ENCODE results near the gene FOCAD. TPM values are rescaled to one million over a fixed set of nuclear protein-coding genes. Genes with fewer than 3 reads are reported as not detected.

FOCAD gene
- total RNA-seq, 1 donor from 2014 or later: 57.2 TPM

GRCh38 chr9:20707708-20708107, 23.6 kb downstream of the FOCAD start:
- peaks cover 15% of the 10 kb centered on the region for H3K4me1 Mint-ChIP-seq (ENCODE audit: unreplicated experiment)
- H3K4me3 Mint-ChIP-seq (ENCODE audit: unreplicated experiment): no peak overlapping the region
- no peaks in the 10 kb centered on the region for H3K9me3 Mint-ChIP-seq (ENCODE audit: unreplicated experiment)
- no peak overlapping the region for H3K27ac Mint-ChIP-seq (ENCODE audit: unreplicated experiment)
- no peak for TF ChIP-seq CTCF (IDR thresholded peaks at IDR 0.05; ENCODE audit: unreplicated experiment)
- DNase-seq (ENCODE audit: low spot score): no peak
- H3K36me3 Mint-ChIP-seq (ENCODE audit: low read depth, unreplicated experiment): no peaks in the 10 kb centered on the region
- H3K27me3 Mint-ChIP-seq (ENCODE audit: unreplicated experiment): no peaks in the 10 kb centered on the region

- no peak for TF ChIP-seq CTCF (IDR thresholded peaks at IDR 0.05; ENCODE audit: unreplicated experiment)
- H3K27me3 Mint-ChIP-seq (ENCODE audit: unreplicated experiment): no peaks in the 10 kb centered on the region
- H3K27ac Mint-ChIP-seq (ENCODE audit: unreplicated experiment): peak overlapping the region; percentile 68
- H3K36me3 Mint-ChIP-seq (ENCODE audit: low read depth, unreplicated experiment): peaks cover 4% of the 10 kb centered on the region
- H3K4me3 Mint-ChIP-seq (ENCODE audit: unreplicated experiment): no peak overlapping the region
- no peak for DNase-seq (ENCODE audit: low spot score)
- no peaks in the 10 kb centered on the region for H3K9me3 Mint-ChIP-seq (ENCODE audit: unreplicated experiment)
- peaks cover 21% of the 10 kb centered on the region for H3K4me1 Mint-ChIP-seq (ENCODE audit: unreplicated experiment)
These were observed 29.1 kb downstream of the FOCAD start for GRCh38 chr9:20713172-20713571.

GRCh38 chr9:20714442-20715415, 30.7 kb downstream of the FOCAD start:
- Mint-ChIP-seq H3K4me3 (ENCODE audit: unreplicated experiment) (no peak overlapping the region), H3K36me3 (ENCODE audit: low read depth, unreplicated experiment) (peaks cover 4% of the 10 kb centered on the region), H3K9me3 (ENCODE audit: unreplicated experiment) (no peaks in the 10 kb centered on the region), H3K27ac (ENCODE audit: unreplicated experiment) (no peak overlapping the region), H3K4me1 (ENCODE audit: unreplicated experiment) (peaks cover 21% of the 10 kb centered on the region), H3K27me3 (ENCODE audit: unreplicated experiment) (no peaks in the 10 kb centered on the region)
- TF ChIP-seq CTCF (IDR thresholded peaks at IDR 0.05; ENCODE audit: unreplicated experiment): no peak
- no peak for DNase-seq (ENCODE audit: low spot score)

GRCh38 chr9:20722221-20722620, 38.2 kb downstream of the FOCAD start:
- Mint-ChIP-seq H3K27me3 (ENCODE audit: unreplicated experiment) (peaks cover 3% of the 10 kb centered on the region), H3K9me3 (ENCODE audit: unreplicated experiment) (no peaks in the 10 kb centered on the region), H3K4me3 (ENCODE audit: unreplicated experiment) (peak overlapping the region; percentile 24), H3K4me1 (ENCODE audit: unreplicated experiment) (peaks cover 23% of the 10 kb centered on the region), H3K36me3 (ENCODE audit: low read depth, unreplicated experiment) (peaks cover 16% of the 10 kb centered on the region), H3K27ac (ENCODE audit: unreplicated experiment) (peak overlapping the region; percentile 92)
- no peak for TF ChIP-seq CTCF (IDR thresholded peaks at IDR 0.05; ENCODE audit: unreplicated experiment)
- DNase-seq (ENCODE audit: low spot score): peak; percentile 6

- H3K9me3 Mint-ChIP-seq (ENCODE audit: unreplicated experiment): no peaks in the 10 kb centered on the region
- peak overlapping the region; percentile 49 for H3K27ac Mint-ChIP-seq (ENCODE audit: unreplicated experiment)
- peaks cover 16% of the 10 kb centered on the region for H3K36me3 Mint-ChIP-seq (ENCODE audit: low read depth, unreplicated experiment)
- no peak overlapping the region for H3K4me3 Mint-ChIP-seq (ENCODE audit: unreplicated experiment)
- TF ChIP-seq CTCF (IDR thresholded peaks at IDR 0.05; ENCODE audit: unreplicated experiment): no peak
- peaks cover 38% of the 10 kb centered on the region for H3K4me1 Mint-ChIP-seq (ENCODE audit: unreplicated experiment)
- no peak for DNase-seq (ENCODE audit: low spot score)
- H3K27me3 Mint-ChIP-seq (ENCODE audit: unreplicated experiment): peaks cover 3% of the 10 kb centered on the region
These were observed 41.6 kb downstream of the FOCAD start for GRCh38 chr9:20725675-20726074.

All from endothelial cell (in vitro differentiated cells).